HepG2 (cell line): ENCODE data around the gene CORT. TPM values are rescaled to one million over a fixed set of nuclear protein-coding genes. Genes with fewer than 3 reads are reported as not detected.
A peak's percentile ranks its signal among the peaks of the same experiment; 100 is the strongest.

Source experiments
- IKZF1 ChIP-seq: fragments of 450-650 bp; IDR thresholded peaks from 2 replicates; pipeline ENCODE4 v1.7.1; 2016
- MAFG ChIP-seq: sonication (generic); formaldehyde crosslinking; IDR thresholded peaks from 2 replicates; pipeline ENCODE4 v1.5.1; 2020; ENCODE audit warnings: mild to moderate bottlenecking, missing genetic modification reagents
- PAF1 ChIP-seq: IDR thresholded peaks from 2 replicates; pipeline ENCODE4 v1.6.1; 2016; ENCODE audit warnings: missing genetic modification reagents, missing compliant biosample characterization
- RXRA ChIP-seq: sonication (generic); formaldehyde crosslinking; IDR thresholded peaks from 2 replicates; pipeline ENCODE4 v1.5.1; 2020; ENCODE audit warnings: missing genetic modification reagents
- ZMYM4 ChIP-seq: sonication (generic); formaldehyde crosslinking; IDR thresholded peaks from 2 replicates; pipeline ENCODE4 v1.8.1; 2023; ENCODE audit warnings: mild to moderate bottlenecking, missing genetic modification reagents
- ZNF142 ChIP-seq: sonication (generic); formaldehyde crosslinking; IDR thresholded peaks from 2 replicates; pipeline ENCODE4 v1.4.0; 2020; ENCODE audit warnings: missing genetic modification reagents
- ZNF234 ChIP-seq: sonication (generic); formaldehyde crosslinking; conservative IDR thresholded peaks from 2 replicates; pipeline ENCODE4 v1.5.1; 2020; ENCODE audit warnings: mild to moderate bottlenecking, missing genetic modification reagents
- ZNF543 ChIP-seq: sonication (generic); formaldehyde crosslinking; IDR thresholded peaks from 2 replicates; pipeline ENCODE4 v1.4.0; 2020; ENCODE audit warnings: mild to moderate bottlenecking, missing genetic modification reagents
- ZNF883 ChIP-seq: sonication (generic); formaldehyde crosslinking; IDR thresholded peaks from 2 replicates; pipeline ENCODE4 v1.5.1; 2020; ENCODE audit warnings: mild to moderate bottlenecking, missing genetic modification reagents; ENCODE audit errors: not compliant biosample characterization
- polyA plus RNA-seq, 8 experiments: library from polyadenylated mRNA; depleted of rRNA in 3 of 8; stranded (reverse) in 7 of 8; unstranded in 1 of 8; fragments of >200 nt; fragmentation: Illumina TruSeq in 4 of 8; extraction: Trizol in 4 of 8; gene quantifications; 2 replicates each; pipeline versions ENCODE4 v1.2.1 to v1.2.3, GENCODE V29; 2011 to 2016; ENCODE audit warnings: low read depth in 4 of 8, missing spikeins in 1 of 8, mixed read lengths in 1 of 8; ENCODE audit not compliant: insufficient read depth in 1 of 8
- total RNA-seq, 5 experiments: library from RNA; depleted of rRNA; stranded (reverse); fragments of >200 nt; fragmentation: Illumina TruSeq; extraction: Trizol; gene quantifications; 2 replicates each; pipeline ENCODE4 v1.2.3, GENCODE V29; 2016; ENCODE audit warnings: low read depth in 1 of 5
- TF ChIP-seq, protein P1 (sequence below), 2 experiments: IDR thresholded peaks; 2 replicates each; pipeline ENCODE4 v1.6.1; 2011 to 2012; ENCODE audit warnings: low read length in 2 of 2, borderline replicate concordance in 1 of 2, low read depth in 1 of 2, mild to moderate bottlenecking in 1 of 2, moderate library complexity in 1 of 2
- TF ChIP-seq, protein P2 (sequence below): sonication (generic); formaldehyde crosslinking; IDR thresholded peaks from 2 replicates; pipeline ENCODE4 v1.5.0; 2020; ENCODE audit warnings: missing genetic modification reagents, mild to moderate bottlenecking, borderline replicate concordance
- TF ChIP-seq, protein P3 (sequence below): sonication (generic); formaldehyde crosslinking; IDR thresholded peaks from 2 replicates; pipeline ENCODE4 v1.4.0; 2020; ENCODE audit warnings: missing genetic modification reagents, borderline replicate concordance

CORT gene
- total and polyA plus RNA-seq, 2 of the 13 experiments (the other 11 are each of a cell fraction or from before 2014, with no cell fraction given): 0.11 to 0.62 TPM

DNA sequence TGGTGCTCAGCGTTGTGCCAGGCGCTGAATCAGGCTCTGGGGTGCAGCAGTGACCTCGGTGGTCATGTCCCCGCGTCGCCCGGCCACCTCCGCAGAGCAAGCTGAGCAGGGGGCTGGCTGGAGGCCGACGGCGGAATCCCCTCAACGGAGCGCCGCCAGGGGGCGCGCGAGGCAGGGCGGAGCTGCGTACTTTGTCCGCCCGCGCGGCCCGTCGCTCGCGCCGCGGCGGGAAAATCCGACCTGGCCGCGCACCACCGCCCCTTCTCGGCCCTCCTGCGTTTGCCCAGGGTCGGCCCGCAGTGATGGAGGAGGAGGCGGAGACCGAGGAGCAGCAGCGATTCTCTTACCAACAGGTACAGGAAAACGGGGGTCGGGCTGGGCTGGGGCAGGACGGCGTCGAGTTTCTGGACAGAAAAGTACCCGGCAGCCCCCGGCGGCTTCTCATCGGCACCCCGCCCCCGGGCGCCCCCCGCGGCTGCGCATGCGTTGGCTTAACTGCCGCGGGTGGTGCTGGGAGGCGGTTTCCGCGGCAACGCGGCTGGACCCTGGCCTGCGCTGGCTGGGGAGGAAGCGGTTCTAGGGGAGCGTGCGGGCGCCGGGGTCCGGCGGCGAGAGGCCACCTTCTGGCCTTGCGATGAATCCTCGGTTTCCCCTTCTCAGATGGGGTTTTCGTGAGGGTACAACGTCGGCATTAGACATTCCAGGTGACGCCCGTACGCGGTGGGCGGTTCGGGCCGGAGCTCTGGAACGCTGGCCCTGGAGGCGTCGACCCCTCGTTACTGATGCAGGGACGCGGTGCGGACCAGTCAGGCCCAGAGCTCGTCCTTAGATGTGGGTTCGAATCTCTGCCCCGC, 19.4 kb upstream of the CORT start, which contains the start of gene CENPS (continued):
- TF ChIP-seq ZNF142 (CRISPR knock-in tag): peak; percentile 88
- peak; percentile 50 for TF ChIP-seq RXRA (CRISPR knock-in tag)
- TF ChIP-seq ZMYM4 (CRISPR knock-in tag): peak; percentile 80
- no peak for TF ChIP-seq PAF1 (CRISPR knock-in tag)
- TF ChIP-seq, protein P1, sequence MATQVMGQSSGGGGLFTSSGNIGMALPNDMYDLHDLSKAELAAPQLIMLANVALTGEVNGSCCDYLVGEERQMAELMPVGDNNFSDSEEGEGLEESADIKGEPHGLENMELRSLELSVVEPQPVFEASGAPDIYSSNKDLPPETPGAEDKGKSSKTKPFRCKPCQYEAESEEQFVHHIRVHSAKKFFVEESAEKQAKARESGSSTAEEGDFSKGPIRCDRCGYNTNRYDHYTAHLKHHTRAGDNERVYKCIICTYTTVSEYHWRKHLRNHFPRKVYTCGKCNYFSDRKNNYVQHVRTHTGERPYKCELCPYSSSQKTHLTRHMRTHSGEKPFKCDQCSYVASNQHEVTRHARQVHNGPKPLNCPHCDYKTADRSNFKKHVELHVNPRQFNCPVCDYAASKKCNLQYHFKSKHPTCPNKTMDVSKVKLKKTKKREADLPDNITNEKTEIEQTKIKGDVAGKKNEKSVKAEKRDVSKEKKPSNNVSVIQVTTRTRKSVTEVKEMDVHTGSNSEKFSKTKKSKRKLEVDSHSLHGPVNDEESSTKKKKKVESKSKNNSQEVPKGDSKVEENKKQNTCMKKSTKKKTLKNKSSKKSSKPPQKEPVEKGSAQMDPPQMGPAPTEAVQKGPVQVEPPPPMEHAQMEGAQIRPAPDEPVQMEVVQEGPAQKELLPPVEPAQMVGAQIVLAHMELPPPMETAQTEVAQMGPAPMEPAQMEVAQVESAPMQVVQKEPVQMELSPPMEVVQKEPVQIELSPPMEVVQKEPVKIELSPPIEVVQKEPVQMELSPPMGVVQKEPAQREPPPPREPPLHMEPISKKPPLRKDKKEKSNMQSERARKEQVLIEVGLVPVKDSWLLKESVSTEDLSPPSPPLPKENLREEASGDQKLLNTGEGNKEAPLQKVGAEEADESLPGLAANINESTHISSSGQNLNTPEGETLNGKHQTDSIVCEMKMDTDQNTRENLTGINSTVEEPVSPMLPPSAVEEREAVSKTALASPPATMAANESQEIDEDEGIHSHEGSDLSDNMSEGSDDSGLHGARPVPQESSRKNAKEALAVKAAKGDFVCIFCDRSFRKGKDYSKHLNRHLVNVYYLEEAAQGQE (IDR thresholded peaks at IDR 0.05; ENCODE audit: borderline replicate concordance in 1 of 2, low read depth in 1 of 2, low read length in 2 of 2): peak in 1 of 2 experiments; percentile 15; a peak in 1 of 4 replicates
- peak; percentile 91 for TF ChIP-seq ZNF543 (CRISPR knock-in tag)
- TF ChIP-seq ZNF883 (CRISPR knock-in tag): peak; percentile 84
- TF ChIP-seq ZNF234 (CRISPR knock-in tag): 0 out of 2 replicates have a peak, but pooled peaks have one; percentile 36
- TF ChIP-seq MAFG (CRISPR knock-in tag): no peak
- no peak for TF ChIP-seq IKZF1
- TF ChIP-seq, protein P2, sequence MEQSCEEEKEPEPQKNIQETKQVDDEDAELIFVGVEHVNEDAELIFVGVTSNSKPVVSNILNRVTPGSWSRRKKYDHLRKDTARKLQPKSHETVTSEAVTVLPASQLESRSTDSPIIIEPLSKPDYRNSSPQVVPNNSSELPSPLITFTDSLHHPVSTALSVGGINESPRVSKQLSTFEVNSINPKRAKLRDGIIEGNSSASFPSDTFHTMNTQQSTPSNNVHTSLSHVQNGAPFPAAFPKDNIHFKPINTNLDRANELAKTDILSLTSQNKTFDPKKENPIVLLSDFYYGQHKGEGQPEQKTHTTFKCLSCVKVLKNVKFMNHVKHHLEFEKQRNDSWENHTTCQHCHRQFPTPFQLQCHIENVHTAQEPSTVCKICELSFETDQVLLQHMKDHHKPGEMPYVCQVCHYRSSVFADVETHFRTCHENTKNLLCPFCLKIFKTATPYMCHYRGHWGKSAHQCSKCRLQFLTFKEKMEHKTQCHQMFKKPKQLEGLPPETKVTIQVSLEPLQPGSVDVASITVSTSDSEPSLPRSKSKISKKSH: peak; percentile 73; the same call in 1 of the 2 replicates
- TF ChIP-seq, protein P3, sequence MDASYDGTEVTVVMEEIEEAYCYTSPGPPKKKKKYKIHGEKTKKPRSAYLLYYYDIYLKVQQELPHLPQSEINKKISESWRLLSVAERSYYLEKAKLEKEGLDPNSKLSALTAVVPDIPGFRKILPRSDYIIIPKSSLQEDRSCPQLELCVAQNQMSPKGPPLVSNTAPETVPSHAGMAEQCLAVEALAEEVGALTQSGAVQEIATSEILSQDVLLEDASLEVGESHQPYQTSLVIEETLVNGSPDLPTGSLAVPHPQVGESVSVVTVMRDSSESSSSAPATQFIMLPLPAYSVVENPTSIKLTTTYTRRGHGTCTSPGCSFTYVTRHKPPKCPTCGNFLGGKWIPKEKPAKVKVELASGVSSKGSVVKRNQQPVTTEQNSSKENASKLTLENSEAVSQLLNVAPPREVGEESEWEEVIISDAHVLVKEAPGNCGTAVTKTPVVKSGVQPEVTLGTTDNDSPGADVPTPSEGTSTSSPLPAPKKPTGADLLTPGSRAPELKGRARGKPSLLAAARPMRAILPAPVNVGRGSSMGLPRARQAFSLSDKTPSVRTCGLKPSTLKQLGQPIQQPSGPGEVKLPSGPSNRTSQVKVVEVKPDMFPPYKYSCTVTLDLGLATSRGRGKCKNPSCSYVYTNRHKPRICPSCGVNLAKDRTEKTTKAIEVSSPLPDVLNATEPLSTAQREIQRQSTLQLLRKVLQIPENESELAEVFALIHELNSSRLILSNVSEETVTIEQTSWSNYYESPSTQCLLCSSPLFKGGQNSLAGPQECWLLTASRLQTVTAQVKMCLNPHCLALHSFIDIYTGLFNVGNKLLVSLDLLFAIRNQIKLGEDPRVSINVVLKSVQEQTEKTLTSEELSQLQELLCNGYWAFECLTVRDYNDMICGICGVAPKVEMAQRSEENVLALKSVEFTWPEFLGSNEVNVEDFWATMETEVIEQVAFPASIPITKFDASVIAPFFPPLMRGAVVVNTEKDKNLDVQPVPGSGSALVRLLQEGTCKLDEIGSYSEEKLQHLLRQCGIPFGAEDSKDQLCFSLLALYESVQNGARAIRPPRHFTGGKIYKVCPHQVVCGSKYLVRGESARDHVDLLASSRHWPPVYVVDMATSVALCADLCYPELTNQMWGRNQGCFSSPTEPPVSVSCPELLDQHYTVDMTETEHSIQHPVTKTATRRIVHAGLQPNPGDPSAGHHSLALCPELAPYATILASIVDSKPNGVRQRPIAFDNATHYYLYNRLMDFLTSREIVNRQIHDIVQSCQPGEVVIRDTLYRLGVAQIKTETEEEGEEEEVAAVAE (CRISPR knock-in tag): peak; percentile 21; the same call in 1 of the 2 replicates
